A549 (cell line): ENCODE results near the gene DIAPH2. TPM values are rescaled to one million over a fixed set of nuclear protein-coding genes. Genes with fewer than 3 reads are reported as not detected.

Experiments
- ATAC-seq, 2 experiments: fragments of 200-7000 bp in 1 of 2; fragments of >200 bp in 1 of 2; cut with Nextera tagmentation in 1 of 2; cut with Tn5 transposase in 1 of 2; 3 replicates each; pipeline versions ENCODE4 v1.8.0 to v1.9.1; 2018 to 2020; ENCODE audit warnings: mild to moderate bottlenecking in 1 of 2, moderate library complexity in 1 of 2
- CTCF ChIA-PET: fragments of 300-600 bp; sonication (Branson Sonifier 250); formaldehyde crosslinking; extraction: SDS; loops from one replicate; lab custom pipeline; 2021; ENCODE audit warnings: antibody characterized with exemption, inconsistent platforms; lab: Yijun Ruan, JAX
- POLR2A ChIA-PET: fragments of 350-600 bp; formaldehyde crosslinking; extraction: SDS; loops from one replicate; lab custom pipeline; 2021; ENCODE audit warnings: antibody characterized with exemption, inconsistent platforms; lab: Yijun Ruan, JAX
- DNase-seq, 2 experiments: peaks; one replicate each; pipeline versions ENCODE4 v3.0.0 to v3.0.0-alpha.2; 2011 to 2016; ENCODE audit warnings: low read depth in 1 of 2, low spot score in 1 of 2
- FAIRE-seq: peaks from 2 replicates; lab custom pipeline; 2011; peaks lifted over from hg19 to GRCh38; lab: Jason Lieb, UNC
- H3K27ac ChIP-seq, 2 experiments: fragments of >200 bp; sonication (Bioruptor Twin); formaldehyde crosslinking; 3 replicates each; pipeline ENCODE4 v1.5.1; 2016 to 2017
- H3K4me1 ChIP-seq: fragments of >200 bp; sonication (Bioruptor Twin); formaldehyde crosslinking; 3 replicates; pipeline ENCODE4 v1.6.1; 2016
- H3K4me2 ChIP-seq: fragments of >200 bp; sonication (Bioruptor Twin); formaldehyde crosslinking; 3 replicates; pipeline ENCODE4 v1.6.1; 2016
- H3K4me3 ChIP-seq: fragments of >200 bp; sonication (Bioruptor Twin); formaldehyde crosslinking; 3 replicates; pipeline ENCODE4 v1.5.1; 2016
- H3K9me3 ChIP-seq: fragments of >200 bp; sonication (Bioruptor Twin); formaldehyde crosslinking; 3 replicates; pipeline ENCODE4 v1.6.1; 2016
- CBX8 ChIP-seq: fragments of 200-600 bp; sonication (generic); IDR thresholded peaks from 2 replicates; pipeline ENCODE4 v1.6.1; 2016
- CEBPB ChIP-seq, 2 experiments: fragments of >200 bp in 1 of 2; sonication (Bioruptor Twin) in 1 of 2; formaldehyde crosslinking in 1 of 2; IDR thresholded peaks; 2 replicates each; pipeline ENCODE4 v1.6.1; 2012 to 2016
- CHD2 ChIP-seq: fragments of 150-350 bp; IDR thresholded peaks from 2 replicates; pipeline ENCODE4 v1.6.1; 2014; ENCODE audit warnings: low read length; ENCODE audit not compliant: partially characterized antibody
- CHD4 ChIP-seq: fragments of 200-600 bp; sonication (generic); IDR thresholded peaks from 2 replicates; pipeline ENCODE4 v1.6.1; 2016; ENCODE audit warnings: antibody characterized with exemption, mild to moderate bottlenecking, borderline replicate concordance
- EHF ChIP-seq: fragments of 250-450 bp; sonication (Bioruptor Pico); IDR thresholded peaks from 2 replicates; pipeline ENCODE4 v1.5.0; 2020; ENCODE audit warnings: mild to moderate bottlenecking
- EP300 ChIP-seq, 2 experiments: fragments of >200 bp; sonication (Bioruptor Twin); formaldehyde crosslinking; IDR thresholded peaks; 2 replicates in 1 of 2; 3 replicates in 1 of 2; pipeline ENCODE4 v1.6.1; 2016 to 2017
- ESRRA ChIP-seq: fragments of 150-350 bp; IDR thresholded peaks from 2 replicates; pipeline ENCODE4 v1.6.1; 2014; ENCODE audit warnings: mild to moderate bottlenecking, low read length, borderline replicate concordance
- FOSL2 ChIP-seq, 2 experiments: fragments of 450-650 bp in 1 of 2; fragments of >200 bp in 1 of 2; sonication (Bioruptor Twin) in 1 of 2; formaldehyde crosslinking; IDR thresholded peaks; 2 replicates each; pipeline versions ENCODE4 v1.5.0 to v1.6.1; 2016 to 2020; ENCODE audit warnings: mild to moderate bottlenecking in 1 of 2, moderate library complexity in 1 of 2
- GATA3 ChIP-seq: IDR thresholded peaks from 2 replicates; pipeline ENCODE4 v1.6.1; 2012; ENCODE audit warnings: borderline replicate concordance
- HOXA7 ChIP-seq: fragments of 250-450 bp; sonication (Bioruptor Pico); IDR thresholded peaks from 2 replicates; pipeline ENCODE4 v1.5.0; 2020; ENCODE audit warnings: mild to moderate bottlenecking, moderate library complexity
- HOXB13 ChIP-seq: fragments of 250-450 bp; sonication (Bioruptor Pico); IDR thresholded peaks from 2 replicates; pipeline ENCODE4 v1.5.0; 2020; ENCODE audit warnings: low read depth, mild to moderate bottlenecking, moderate library complexity
- KDM1A ChIP-seq: fragments of 200-600 bp; sonication (generic); IDR thresholded peaks from 2 replicates; pipeline ENCODE4 v1.6.1; 2016; ENCODE audit warnings: low read depth, mild to moderate bottlenecking
- MYC ChIP-seq: IDR thresholded peaks from 2 replicates; pipeline ENCODE4 v1.6.1; 2012; ENCODE audit warnings: mild to moderate bottlenecking, inconsistent platforms, low read length, improper control_type of control experiment, borderline replicate concordance
- NFE2L2 ChIP-seq: fragments of 150-350 bp; conservative IDR thresholded peaks from 2 replicates; pipeline ENCODE4 v1.6.1; 2014; ENCODE audit warnings: low read length
- NPAS2 ChIP-seq: fragments of 250-450 bp; sonication (Bioruptor Pico); IDR thresholded peaks from 2 replicates; pipeline ENCODE4 v1.8.0; 2022; ENCODE audit warnings: mild to moderate bottlenecking, moderate library complexity, borderline replicate concordance
- PHF8 ChIP-seq: fragments of 200-600 bp; sonication (generic); IDR thresholded peaks from 2 replicates; pipeline ENCODE4 v1.6.1; 2016; ENCODE audit warnings: low read depth, mild to moderate bottlenecking, antibody characterized with exemption, moderate library complexity, borderline replicate concordance
- RNF2 ChIP-seq: fragments of 200-600 bp; sonication (generic); IDR thresholded peaks from 2 replicates; pipeline ENCODE4 v1.6.1; 2016; ENCODE audit warnings: low read depth, mild to moderate bottlenecking, antibody characterized with exemption, moderate library complexity, borderline replicate concordance
- SREBF2 ChIP-seq: fragments of 450-650 bp; IDR thresholded peaks from 2 replicates; pipeline ENCODE4 v1.6.1; 2014; ENCODE audit warnings: mild to moderate bottlenecking, moderate library complexity
- ZC3H11A ChIP-seq: fragments of 450-650 bp; IDR thresholded peaks from 2 replicates; pipeline ENCODE4 v1.6.1; 2014; ENCODE audit warnings: antibody characterized with exemption, mild to moderate bottlenecking
- ZFP36 ChIP-seq: fragments of 450-650 bp; IDR thresholded peaks from 2 replicates; pipeline ENCODE4 v1.6.1; 2014; ENCODE audit warnings: borderline replicate concordance; ENCODE audit not compliant: partially characterized antibody
- ZNF302 ChIP-seq: fragments of 250-450 bp; sonication (Bioruptor Pico); IDR thresholded peaks from 2 replicates; pipeline ENCODE4 v1.9.0; 2021; ENCODE audit warnings: inconsistent platforms, mild to moderate bottlenecking, moderate library complexity
- WGBS: methylation state at CpG from one replicate; pipeline ENCODE4 v1.1.6; 2017; ENCODE audit errors: missing lambda C conversion rate; 5-methylcytosine and 5-hydroxymethylcytosine counted together
- polyA plus RNA-seq, 4 experiments: library from polyadenylated mRNA; depleted of rRNA in 3 of 4; stranded (reverse); fragments of >200 nt; fragmentation: RNase III in 1 of 4; extraction: RNeasy Plus Mini Kit Qiagen cat#74134 plus additional on column Dnase treatment in 1 of 4; gene quantifications; 2 replicates in 3 of 4; 3 replicates in 1 of 4; pipeline ENCODE4 v1.2.3, GENCODE V29; 2011 to 2017
- TF ChIP-seq, protein P1 (sequence below): fragments of 250-450 bp; sonication (Bioruptor Pico); IDR thresholded peaks from 2 replicates; pipeline ENCODE4 v1.5.0; 2020; ENCODE audit warnings: low read depth, mild to moderate bottlenecking, moderate library complexity
- TF ChIP-seq, protein P2 (sequence below): fragments of >200 bp; sonication (Bioruptor Twin); formaldehyde crosslinking; IDR thresholded peaks from 3 replicates; pipeline ENCODE4 v1.6.1; 2016
- TF ChIP-seq, protein P3 (sequence below): fragments of 150-350 bp; IDR thresholded peaks from 2 replicates; pipeline ENCODE4 v1.6.1; 2014; ENCODE audit warnings: low read depth, mild to moderate bottlenecking, low read length
- TF ChIP-seq, protein P4 (sequence below): fragments of >200 bp; sonication (Bioruptor Twin); formaldehyde crosslinking; IDR thresholded peaks from 3 replicates; pipeline ENCODE4 v1.5.1; 2016

The DIAPH2 gene
- polyA plus RNA-seq, 2 of the 4 experiments (the other 2 are of a cell fraction): 3.7 to 10.0 TPM

DNA sequence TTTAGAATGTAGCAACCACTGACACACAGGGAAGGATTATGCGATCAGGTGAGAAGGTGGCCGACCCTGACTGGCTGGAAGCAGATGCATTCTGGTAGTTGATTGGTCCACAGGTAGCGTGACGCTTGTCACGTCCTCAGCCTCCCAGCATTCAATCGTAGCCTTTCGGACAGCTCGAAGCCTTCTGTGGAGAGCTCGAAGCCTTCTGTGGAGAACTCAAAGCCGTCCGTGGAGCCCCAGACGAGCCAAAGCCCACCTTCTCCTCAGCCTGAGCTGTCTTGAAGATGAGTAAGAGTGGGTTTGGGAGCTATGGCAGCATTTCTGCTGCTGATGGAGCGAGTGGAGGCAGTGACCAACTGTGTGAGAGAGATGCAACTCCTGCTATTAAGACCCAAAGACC lies 199.4 kb downstream of the DIAPH2 start:
- no peak overlapping the region for H3K4me3 ChIP-seq
- TF ChIP-seq, protein P1, sequence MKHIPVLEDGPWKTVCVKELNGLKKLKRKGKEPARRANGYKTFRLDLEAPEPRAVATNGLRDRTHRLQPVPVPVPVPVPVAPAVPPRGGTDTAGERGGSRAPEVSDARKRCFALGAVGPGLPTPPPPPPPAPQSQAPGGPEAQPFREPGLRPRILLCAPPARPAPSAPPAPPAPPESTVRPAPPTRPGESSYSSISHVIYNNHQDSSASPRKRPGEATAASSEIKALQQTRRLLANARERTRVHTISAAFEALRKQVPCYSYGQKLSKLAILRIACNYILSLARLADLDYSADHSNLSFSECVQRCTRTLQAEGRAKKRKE (CRISPR knock-in tag): no peak
- TF ChIP-seq KDM1A (no peak), CHD2 (no peak), MYC (no peak), ZC3H11A (no peak), SREBF2 (no peak), HOXB13 (CRISPR knock-in tag) (no peak), CBX8 (no peak)
- TF ChIP-seq, all 56 proteins: peak for 0
- no peaks in the 10 kb centered on the region for H3K9me3 ChIP-seq
- POLR2A ChIA-PET: no interaction called here
- WGBS: 93% methylated on average over 9 of the region's 13 CpGs
- no peaks in the 10 kb centered on the region for H3K4me1 ChIP-seq
- CTCF ChIA-PET: no interaction called here
- no peak for DNase-seq
- no peak for FAIRE-seq
- no peak overlapping the region for H3K27ac ChIP-seq
- H3K4me2 ChIP-seq: no peak overlapping the region
- no peak for ATAC-seq

DNA sequence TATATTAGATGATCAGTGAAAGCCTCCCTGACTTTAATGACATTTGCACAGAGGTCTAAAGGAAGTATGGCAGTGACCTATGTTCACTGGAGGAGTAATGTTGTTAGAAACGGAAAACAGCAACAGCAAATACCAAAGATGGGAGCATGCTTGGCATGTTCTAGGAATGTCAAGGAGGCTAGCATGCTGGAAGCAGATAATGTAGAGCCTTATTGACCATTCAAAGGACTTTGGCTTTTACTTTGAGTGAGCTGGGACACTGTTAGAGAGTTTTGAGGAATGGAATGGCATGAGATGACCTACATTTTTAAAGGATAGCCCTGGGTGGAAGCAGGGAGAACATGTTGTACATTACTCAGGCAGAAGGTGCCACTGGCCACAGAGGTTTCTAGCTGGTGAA lies 205.1 kb downstream of the DIAPH2 start:
- 90% methylated on average over 1 of the region's 1 CpG for WGBS
- H3K27ac ChIP-seq: no peak overlapping the region
- ATAC-seq (peak in 1 of 2 experiments; percentile 48; a peak in 1 of 6 replicates), FAIRE-seq (peak; percentile 82), DNase-seq (peak in 1 of 2 experiments; percentile 27)
- H3K4me3 ChIP-seq: no peak overlapping the region
- H3K4me2 ChIP-seq: no peak overlapping the region
- no peaks in the 10 kb centered on the region for H3K4me1 ChIP-seq
- ChIA-PET CTCF (no interaction called here), POLR2A (interaction anchor here (0.6 kb wide), 1 partner anchor 48 kb away, joined by 3 read pairs; no protein-coding TSS in a partner anchor)
- TF ChIP-seq ZFP36 (no peak), MYC (no peak), PHF8 (no peak), EHF (CRISPR knock-in tag) (no peak), CHD4 (no peak), NPAS2 (CRISPR knock-in tag) (no peak), GATA3 (no peak), FOSL2 (IDR thresholded peaks at IDR 0.05) (no peak), FOSL2 (CRISPR knock-in tag; IDR thresholded peaks at IDR 0.05) (no peak), CEBPB (IDR thresholded peaks at IDR 0.05) (no peak), EP300 (IDR thresholded peaks at IDR 0.05) (no peak), NFE2L2 (no peak), HOXA7 (CRISPR knock-in tag) (no peak), ZNF302 (CRISPR knock-in tag) (no peak), ESRRA (no peak), RNF2 (no peak)
- TF ChIP-seq, protein P2, sequence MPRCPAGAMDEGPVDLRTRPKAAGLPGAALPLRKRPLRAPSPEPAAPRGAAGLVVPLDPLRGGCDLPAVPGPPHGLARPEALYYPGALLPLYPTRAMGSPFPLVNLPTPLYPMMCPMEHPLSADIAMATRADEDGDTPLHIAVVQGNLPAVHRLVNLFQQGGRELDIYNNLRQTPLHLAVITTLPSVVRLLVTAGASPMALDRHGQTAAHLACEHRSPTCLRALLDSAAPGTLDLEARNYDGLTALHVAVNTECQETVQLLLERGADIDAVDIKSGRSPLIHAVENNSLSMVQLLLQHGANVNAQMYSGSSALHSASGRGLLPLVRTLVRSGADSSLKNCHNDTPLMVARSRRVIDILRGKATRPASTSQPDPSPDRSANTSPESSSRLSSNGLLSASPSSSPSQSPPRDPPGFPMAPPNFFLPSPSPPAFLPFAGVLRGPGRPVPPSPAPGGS: no peak
- TF ChIP-seq, protein P1 (CRISPR knock-in tag): no peak
- TF ChIP-seq, protein P3, sequence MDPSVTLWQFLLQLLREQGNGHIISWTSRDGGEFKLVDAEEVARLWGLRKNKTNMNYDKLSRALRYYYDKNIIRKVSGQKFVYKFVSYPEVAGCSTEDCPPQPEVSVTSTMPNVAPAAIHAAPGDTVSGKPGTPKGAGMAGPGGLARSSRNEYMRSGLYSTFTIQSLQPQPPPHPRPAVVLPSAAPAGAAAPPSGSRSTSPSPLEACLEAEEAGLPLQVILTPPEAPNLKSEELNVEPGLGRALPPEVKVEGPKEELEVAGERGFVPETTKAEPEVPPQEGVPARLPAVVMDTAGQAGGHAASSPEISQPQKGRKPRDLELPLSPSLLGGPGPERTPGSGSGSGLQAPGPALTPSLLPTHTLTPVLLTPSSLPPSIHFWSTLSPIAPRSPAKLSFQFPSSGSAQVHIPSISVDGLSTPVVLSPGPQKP: no peak
- TF ChIP-seq, protein P4, sequence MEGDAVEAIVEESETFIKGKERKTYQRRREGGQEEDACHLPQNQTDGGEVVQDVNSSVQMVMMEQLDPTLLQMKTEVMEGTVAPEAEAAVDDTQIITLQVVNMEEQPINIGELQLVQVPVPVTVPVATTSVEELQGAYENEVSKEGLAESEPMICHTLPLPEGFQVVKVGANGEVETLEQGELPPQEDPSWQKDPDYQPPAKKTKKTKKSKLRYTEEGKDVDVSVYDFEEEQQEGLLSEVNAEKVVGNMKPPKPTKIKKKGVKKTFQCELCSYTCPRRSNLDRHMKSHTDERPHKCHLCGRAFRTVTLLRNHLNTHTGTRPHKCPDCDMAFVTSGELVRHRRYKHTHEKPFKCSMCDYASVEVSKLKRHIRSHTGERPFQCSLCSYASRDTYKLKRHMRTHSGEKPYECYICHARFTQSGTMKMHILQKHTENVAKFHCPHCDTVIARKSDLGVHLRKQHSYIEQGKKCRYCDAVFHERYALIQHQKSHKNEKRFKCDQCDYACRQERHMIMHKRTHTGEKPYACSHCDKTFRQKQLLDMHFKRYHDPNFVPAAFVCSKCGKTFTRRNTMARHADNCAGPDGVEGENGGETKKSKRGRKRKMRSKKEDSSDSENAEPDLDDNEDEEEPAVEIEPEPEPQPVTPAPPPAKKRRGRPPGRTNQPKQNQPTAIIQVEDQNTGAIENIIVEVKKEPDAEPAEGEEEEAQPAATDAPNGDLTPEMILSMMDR: no peak
- H3K9me3 ChIP-seq: no peaks in the 10 kb centered on the region
